A549 (cell line): ENCODE results near the gene UVSSA. TPM values are rescaled to one million over a fixed set of nuclear protein-coding genes. Genes with fewer than 3 reads are reported as not detected.

Experiments used
- ATAC-seq, 2 experiments: fragments of 200-7000 bp in 1 of 2; fragments of >200 bp in 1 of 2; cut with Nextera tagmentation in 1 of 2; cut with Tn5 transposase in 1 of 2; 3 replicates each; pipeline versions ENCODE4 v1.8.0 to v1.9.1; 2018 to 2020; ENCODE audit warnings: mild to moderate bottlenecking in 1 of 2, moderate library complexity in 1 of 2
- CTCF ChIA-PET: fragments of 300-600 bp; sonication (Branson Sonifier 250); formaldehyde crosslinking; extraction: SDS; loops from one replicate; lab custom pipeline; 2021; ENCODE audit warnings: antibody characterized with exemption, inconsistent platforms; lab: Yijun Ruan, JAX
- POLR2A ChIA-PET: fragments of 350-600 bp; formaldehyde crosslinking; extraction: SDS; loops from one replicate; lab custom pipeline; 2021; ENCODE audit warnings: antibody characterized with exemption, inconsistent platforms; lab: Yijun Ruan, JAX
- DNase-seq, 2 experiments: peaks; one replicate each; pipeline versions ENCODE4 v3.0.0 to v3.0.0-alpha.2; 2011 to 2016; ENCODE audit warnings: low read depth in 1 of 2, low spot score in 1 of 2
- FAIRE-seq: peaks from 2 replicates; lab custom pipeline; 2011; peaks lifted over from hg19 to GRCh38; lab: Jason Lieb, UNC
- H3K27ac ChIP-seq, 2 experiments: fragments of >200 bp; sonication (Bioruptor Twin); formaldehyde crosslinking; 3 replicates each; pipeline ENCODE4 v1.5.1; 2016 to 2017
- H3K4me1 ChIP-seq: fragments of >200 bp; sonication (Bioruptor Twin); formaldehyde crosslinking; 3 replicates; pipeline ENCODE4 v1.6.1; 2016
- H3K4me2 ChIP-seq: fragments of >200 bp; sonication (Bioruptor Twin); formaldehyde crosslinking; 3 replicates; pipeline ENCODE4 v1.6.1; 2016
- H3K4me3 ChIP-seq: fragments of >200 bp; sonication (Bioruptor Twin); formaldehyde crosslinking; 3 replicates; pipeline ENCODE4 v1.5.1; 2016
- H3K9me3 ChIP-seq: fragments of >200 bp; sonication (Bioruptor Twin); formaldehyde crosslinking; 3 replicates; pipeline ENCODE4 v1.6.1; 2016
- CEBPB ChIP-seq, 2 experiments: fragments of >200 bp in 1 of 2; sonication (Bioruptor Twin) in 1 of 2; formaldehyde crosslinking in 1 of 2; IDR thresholded peaks; 2 replicates each; pipeline ENCODE4 v1.6.1; 2012 to 2016
- CHD2 ChIP-seq: fragments of 150-350 bp; IDR thresholded peaks from 2 replicates; pipeline ENCODE4 v1.6.1; 2014; ENCODE audit warnings: low read length; ENCODE audit not compliant: partially characterized antibody
- EP300 ChIP-seq, 2 experiments: fragments of >200 bp; sonication (Bioruptor Twin); formaldehyde crosslinking; IDR thresholded peaks; 2 replicates in 1 of 2; 3 replicates in 1 of 2; pipeline ENCODE4 v1.6.1; 2016 to 2017
- HOXB5 ChIP-seq: fragments of 250-450 bp; sonication (Bioruptor Pico); IDR thresholded peaks from 2 replicates; pipeline ENCODE4 v1.5.0; 2020; ENCODE audit warnings: mild to moderate bottlenecking, moderate library complexity
- JUNB ChIP-seq: fragments of >200 bp; sonication (Bioruptor Twin); formaldehyde crosslinking; IDR thresholded peaks from 2 replicates; pipeline ENCODE4 v1.6.1; 2016
- KDM1A ChIP-seq: fragments of 200-600 bp; sonication (generic); IDR thresholded peaks from 2 replicates; pipeline ENCODE4 v1.6.1; 2016; ENCODE audit warnings: low read depth, mild to moderate bottlenecking
- NFE2L2 ChIP-seq: fragments of 150-350 bp; conservative IDR thresholded peaks from 2 replicates; pipeline ENCODE4 v1.6.1; 2014; ENCODE audit warnings: low read length
- NR3C1 ChIP-seq: fragments of >200 bp; sonication (Bioruptor Twin); formaldehyde crosslinking; IDR thresholded peaks from 3 replicates; pipeline ENCODE4 v1.6.1; 2017
- PHF8 ChIP-seq: fragments of 200-600 bp; sonication (generic); IDR thresholded peaks from 2 replicates; pipeline ENCODE4 v1.6.1; 2016; ENCODE audit warnings: low read depth, mild to moderate bottlenecking, antibody characterized with exemption, moderate library complexity, borderline replicate concordance
- POLR2AphosphoS2 ChIP-seq: conservative IDR thresholded peaks from 2 replicates; pipeline ENCODE4 v1.6.1; 2012; ENCODE audit warnings: low read length, improper control_type of control experiment, inconsistent platforms
- RARB ChIP-seq: fragments of 250-450 bp; sonication (Bioruptor Pico); IDR thresholded peaks from 2 replicates; pipeline ENCODE4 v1.8.0; 2021; ENCODE audit warnings: mild to moderate bottlenecking, moderate library complexity
- RCOR1 ChIP-seq: fragments of 150-350 bp; IDR thresholded peaks from 2 replicates; pipeline ENCODE4 v1.6.1; 2014; ENCODE audit warnings: antibody characterized with exemption, low read length, low read depth
- RFX5 ChIP-seq: fragments of 450-650 bp; IDR thresholded peaks from 2 replicates; pipeline ENCODE4 v1.7.1; 2014; ENCODE audit warnings: antibody characterized with exemption, mild to moderate bottlenecking, moderate library complexity
- TP53 ChIP-seq: fragments of 250-450 bp; sonication (Bioruptor Pico); IDR thresholded peaks from 2 replicates; pipeline ENCODE4 v1.5.0; 2021; ENCODE audit warnings: mild to moderate bottlenecking, moderate library complexity
- WGBS: methylation state at CpG from one replicate; pipeline ENCODE4 v1.1.6; 2017; ENCODE audit errors: missing lambda C conversion rate; 5-methylcytosine and 5-hydroxymethylcytosine counted together
- polyA plus RNA-seq, 4 experiments: library from polyadenylated mRNA; depleted of rRNA in 3 of 4; stranded (reverse); fragments of >200 nt; fragmentation: RNase III in 1 of 4; extraction: RNeasy Plus Mini Kit Qiagen cat#74134 plus additional on column Dnase treatment in 1 of 4; gene quantifications; 2 replicates in 3 of 4; 3 replicates in 1 of 4; pipeline ENCODE4 v1.2.3, GENCODE V29; 2011 to 2017
- TF ChIP-seq, protein P1 (sequence below): fragments of >200 bp; sonication (Bioruptor Twin); formaldehyde crosslinking; IDR thresholded peaks from 3 replicates; pipeline ENCODE4 v1.5.1; 2016
- TF ChIP-seq, protein P2 (sequence below): IDR thresholded peaks from 2 replicates; pipeline ENCODE4 v1.6.1; 2012

Gene UVSSA
- polyA plus RNA-seq, 2 of the 4 experiments (the other 2 are of a cell fraction) = 4.5 to 6.9 TPM

DNA sequence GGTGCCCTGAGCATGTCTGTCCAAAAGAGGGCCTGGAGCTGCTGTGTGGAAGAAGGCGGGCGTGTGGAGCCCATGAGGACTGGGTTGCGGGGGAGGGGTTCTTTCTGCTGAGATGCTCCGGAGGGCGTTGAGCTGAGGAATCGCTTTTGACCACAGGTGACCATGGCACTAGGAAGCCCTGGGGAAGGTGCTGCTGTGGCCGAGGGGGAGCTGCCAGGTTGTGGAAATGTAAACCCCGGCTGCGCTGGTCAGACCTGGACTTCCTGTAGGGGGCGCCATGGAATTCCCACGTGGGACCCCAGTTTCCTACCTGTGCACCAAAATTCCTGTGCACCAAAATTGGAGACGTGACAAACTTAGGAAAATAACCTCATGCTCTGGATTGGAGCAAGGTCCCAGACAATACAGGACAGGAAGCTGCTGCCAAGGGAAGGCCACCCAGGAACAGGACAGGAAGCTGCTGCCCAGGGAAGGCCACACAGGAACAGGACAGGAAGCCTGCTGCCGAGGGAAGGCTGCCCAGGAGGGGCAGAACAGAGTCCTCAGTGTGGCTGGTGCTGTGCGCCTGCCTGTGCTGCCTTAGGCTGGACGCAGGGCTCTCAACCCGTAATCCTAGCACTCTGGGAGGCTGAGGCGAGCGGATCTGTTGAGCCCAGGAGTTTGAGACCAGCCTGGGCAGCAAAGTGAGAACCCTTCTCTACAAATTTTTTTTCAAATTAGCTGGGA, 28.4 kb upstream of the UVSSA start:
- Histone ChIP-seq H3K4me3 (no peak overlapping the region), H3K9me3 (no peaks in the 10 kb centered on the region), H3K4me1 (peaks cover 7% of the 10 kb centered on the region; the same call in 2 of the 3 replicates), H3K4me2 (no peak overlapping the region), H3K27ac (no peak overlapping the region)
- no peak for DNase-seq
- no peak for ATAC-seq
- WGBS = 95% methylated on average over 11 of the region's 18 CpGs
- CTCF ChIA-PET = interaction anchor here (0.6 to 0.7 kb wide), 2 partner anchors 9 to 14 kb away, joined by 3 to 4 read pairs; no protein-coding TSS in a partner anchor
- POLR2A ChIA-PET = no interaction called here
- FAIRE-seq = no peak
- no peak for TF ChIP-seq RFX5
- TF ChIP-seq, protein P1, sequence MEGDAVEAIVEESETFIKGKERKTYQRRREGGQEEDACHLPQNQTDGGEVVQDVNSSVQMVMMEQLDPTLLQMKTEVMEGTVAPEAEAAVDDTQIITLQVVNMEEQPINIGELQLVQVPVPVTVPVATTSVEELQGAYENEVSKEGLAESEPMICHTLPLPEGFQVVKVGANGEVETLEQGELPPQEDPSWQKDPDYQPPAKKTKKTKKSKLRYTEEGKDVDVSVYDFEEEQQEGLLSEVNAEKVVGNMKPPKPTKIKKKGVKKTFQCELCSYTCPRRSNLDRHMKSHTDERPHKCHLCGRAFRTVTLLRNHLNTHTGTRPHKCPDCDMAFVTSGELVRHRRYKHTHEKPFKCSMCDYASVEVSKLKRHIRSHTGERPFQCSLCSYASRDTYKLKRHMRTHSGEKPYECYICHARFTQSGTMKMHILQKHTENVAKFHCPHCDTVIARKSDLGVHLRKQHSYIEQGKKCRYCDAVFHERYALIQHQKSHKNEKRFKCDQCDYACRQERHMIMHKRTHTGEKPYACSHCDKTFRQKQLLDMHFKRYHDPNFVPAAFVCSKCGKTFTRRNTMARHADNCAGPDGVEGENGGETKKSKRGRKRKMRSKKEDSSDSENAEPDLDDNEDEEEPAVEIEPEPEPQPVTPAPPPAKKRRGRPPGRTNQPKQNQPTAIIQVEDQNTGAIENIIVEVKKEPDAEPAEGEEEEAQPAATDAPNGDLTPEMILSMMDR = 0 out of 3 replicates have a peak, but pooled peaks have one; percentile 12

DNA sequence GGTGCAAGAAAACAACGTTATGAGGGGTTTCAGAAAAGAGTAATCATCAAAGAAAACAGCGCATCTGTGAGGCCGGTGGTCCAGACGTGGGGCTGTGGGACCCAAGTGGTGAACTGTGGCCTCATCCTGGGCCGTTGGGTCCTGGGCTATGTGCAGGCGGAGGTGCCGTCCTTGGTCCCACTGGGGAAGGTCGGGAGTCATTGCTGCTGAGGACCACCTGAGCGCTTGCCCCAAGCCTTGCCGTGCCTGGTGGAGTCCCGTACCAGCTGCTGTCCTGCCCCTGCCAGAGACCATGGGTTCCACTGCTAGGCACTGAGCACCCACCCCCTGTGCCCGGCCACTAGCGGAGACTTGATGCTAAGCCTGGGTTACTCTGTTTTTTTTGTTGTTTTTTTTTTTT, 25.5 kb upstream of the UVSSA start:
- Histone ChIP-seq H3K4me2 (no peak overlapping the region), H3K4me3 (no peak overlapping the region)
- POLR2A ChIA-PET = no interaction called here
- CTCF ChIA-PET = no interaction called here
- no peak for FAIRE-seq
- 93% methylated on average over 13 of the region's 13 CpGs for WGBS
- TF ChIP-seq POLR2AphosphoS2 (no peak), NR3C1 (no peak), CEBPB (IDR thresholded peaks at IDR 0.05) (no peak), PHF8 (no peak), RCOR1 (no peak), KDM1A (no peak), RARB (no peak)
- TF ChIP-seq, all 56 proteins: peak for 0
- ATAC-seq (no peak), DNase-seq (no peak)
- Histone ChIP-seq H3K9me3 (no peaks in the 10 kb centered on the region), H3K4me1 (peaks cover 14% of the 10 kb centered on the region; the same call in 2 of the 3 replicates), H3K27ac (no peak overlapping the region)

DNA sequence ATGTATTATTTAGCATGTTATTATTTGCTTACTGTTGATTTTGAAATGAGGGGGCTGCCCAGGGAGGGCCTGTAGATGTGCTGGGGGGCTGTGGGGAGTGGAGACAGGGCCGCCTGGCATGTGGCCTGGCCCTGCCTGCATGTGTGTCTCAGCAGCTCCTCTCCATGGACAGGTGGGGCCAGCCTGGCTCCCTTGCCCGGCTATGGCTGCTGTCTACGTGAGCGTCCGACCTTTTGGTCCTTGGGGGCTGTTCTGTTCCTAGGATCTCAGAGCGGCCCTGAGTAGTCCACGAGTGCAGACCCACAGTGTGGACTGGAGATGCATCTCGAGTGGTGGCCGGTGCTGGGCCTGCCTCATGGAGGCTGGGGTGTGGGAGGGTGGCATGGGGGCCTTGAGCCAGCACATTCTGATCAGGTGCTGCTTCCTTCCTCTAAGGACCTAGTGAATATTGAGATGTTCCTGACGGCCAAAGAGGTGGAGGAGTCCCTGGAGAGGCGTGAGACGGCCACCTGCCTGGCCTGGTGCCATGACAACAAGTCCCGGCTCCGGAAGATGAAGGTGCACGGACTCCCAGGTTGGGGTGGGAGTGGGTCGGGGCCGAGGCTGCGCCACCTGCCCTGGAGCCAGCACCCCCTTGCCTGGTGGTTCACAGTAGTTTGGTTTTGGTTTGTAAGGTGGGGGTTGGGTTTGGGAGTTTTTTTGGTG, 24.9 kb upstream of the UVSSA start:
- DNase-seq (no peak), ATAC-seq (no peak), FAIRE-seq (no peak)
- Histone ChIP-seq H3K27ac (peak overlapping the region in 1 of 2 experiments; percentile 45; a peak in 1 of 6 replicates), H3K9me3 (no peaks in the 10 kb centered on the region), H3K4me3 (no peak overlapping the region), H3K4me1 (peaks cover 14% of the 10 kb centered on the region; the same call in 2 of the 3 replicates), H3K4me2 (no peak overlapping the region)
- ChIA-PET CTCF (interaction anchor here (0.6 kb wide), 1 partner anchor 47 kb away, joined by 4 read pairs; no protein-coding TSS in a partner anchor), POLR2A (interaction anchor here (0.6 kb wide), 1 partner anchor 10 kb away, joined by 5 read pairs; no protein-coding TSS in a partner anchor)
- TF ChIP-seq, protein P2, sequence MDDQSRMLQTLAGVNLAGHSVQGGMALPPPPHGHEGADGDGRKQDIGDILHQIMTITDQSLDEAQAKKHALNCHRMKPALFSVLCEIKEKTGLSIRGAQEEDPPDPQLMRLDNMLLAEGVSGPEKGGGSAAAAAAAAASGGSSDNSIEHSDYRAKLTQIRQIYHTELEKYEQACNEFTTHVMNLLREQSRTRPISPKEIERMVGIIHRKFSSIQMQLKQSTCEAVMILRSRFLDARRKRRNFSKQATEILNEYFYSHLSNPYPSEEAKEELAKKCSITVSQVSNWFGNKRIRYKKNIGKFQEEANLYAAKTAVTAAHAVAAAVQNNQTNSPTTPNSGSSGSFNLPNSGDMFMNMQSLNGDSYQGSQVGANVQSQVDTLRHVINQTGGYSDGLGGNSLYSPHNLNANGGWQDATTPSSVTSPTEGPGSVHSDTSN = no peak
- no peak for TF ChIP-seq EP300 (IDR thresholded peaks at IDR 0.05)
- TF ChIP-seq TP53 = no peak
- WGBS = 91% methylated on average over 8 of the region's 18 CpGs

DNA sequence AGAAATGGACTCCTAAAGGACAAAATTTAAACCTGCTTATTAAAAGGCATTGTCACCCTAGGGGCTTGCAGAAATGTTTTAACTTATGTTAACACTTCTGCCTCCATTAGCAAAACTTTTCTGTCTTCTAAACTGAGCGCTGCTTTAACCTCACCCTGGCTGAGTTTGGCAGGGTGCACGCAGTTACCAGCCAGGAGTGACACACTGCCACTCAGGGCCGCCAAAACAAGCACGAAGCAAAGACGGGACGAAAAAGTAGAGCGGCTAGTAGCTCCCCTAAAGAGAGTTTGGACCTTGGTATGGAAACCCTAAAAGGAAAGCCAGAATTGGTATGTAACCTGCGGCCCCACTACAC, 23.8 kb upstream of the UVSSA start:
- POLR2A ChIA-PET = no interaction called here
- no peak for DNase-seq
- Histone ChIP-seq H3K4me3 (no peak overlapping the region), H3K4me2 (peak overlapping the region; percentile 37; the same call in 1 of the 3 replicates), H3K4me1 (peaks cover 14% of the 10 kb centered on the region; the same call in 2 of the 3 replicates), H3K9me3 (no peaks in the 10 kb centered on the region), H3K27ac (peak overlapping the region in 1 of 2 experiments; percentile 80; a peak in 3 of 6 replicates)
- no peak for ATAC-seq
- FAIRE-seq = no peak
- 80% methylated on average over 8 of the region's 8 CpGs for whole genome bisulfite sequencing
- no peak for TF ChIP-seq JUNB
- no peak for TF ChIP-seq HOXB5 (CRISPR knock-in tag)
- TF ChIP-seq PHF8 = no peak
- no peak for TF ChIP-seq RARB
- TF ChIP-seq NFE2L2 = no peak
- TF ChIP-seq CHD2 = no peak
- CTCF ChIA-PET = no interaction called here
